ENCODE data around the gene DNAJC22. TPM values are rescaled to one million over a fixed set of nuclear protein-coding genes. Genes with fewer than 3 reads are reported as not detected.
A peak's percentile ranks its signal among the peaks of the same experiment; 100 is the strongest.

Gene DNAJC22
- total RNA-seq, 1 donor from 2014 or later: not detected

- TF ChIP-seq CTCF (IDR thresholded peaks at IDR 0.05): no peak
- H3K4me1 ChIP-seq: peaks cover 0 to 9% of the 10 kb centered on the region in 2 donors
- no peaks in the 10 kb centered on the region for H3K27me3 ChIP-seq
- no peaks in the 10 kb centered on the region for H3K9me3 ChIP-seq
- H3K36me3 ChIP-seq: no peaks in the 10 kb centered on the region
- intact Hi-C loops (cut with DNase I): no loop called here
- peak; percentile 91 to 98 for DNase-seq (ENCODE audit: low spot score in 2 of 2)
- H3K27ac ChIP-seq: no peak within 1 kb of the TSS
- H3K4me3 ChIP-seq: peak within 1 kb of the TSS; percentile 64 to 74
These were observed 23.8 kb upstream of the DNAJC22 start, which contains the start of gene TROAP for GRCh38 chr12:49322708-49323523. Gene TROAP, plus strand, starts transcription at chr12:49323255. Its CDS starts 354 bp downstream, at chr12:49323609.

- Histone ChIP-seq H3K27me3 (no peaks in the 10 kb centered on the region), H3K4me3 (peak overlapping the region; percentile 42 to 64), H3K27ac (no peak overlapping the region), H3K4me1 (peaks cover 0 to 9% of the 10 kb centered on the region in 2 donors), H3K36me3 (no peaks in the 10 kb centered on the region), H3K9me3 (no peaks in the 10 kb centered on the region)
- intact Hi-C loops (cut with DNase I): no loop called here
- no peak for DNase-seq (ENCODE audit: low spot score in 2 of 2)
- no peak for TF ChIP-seq CTCF (IDR thresholded peaks at IDR 0.05)
These were observed 23.1 kb upstream of the DNAJC22 start for GRCh38 chr12:49323524-49324097.

DNA sequence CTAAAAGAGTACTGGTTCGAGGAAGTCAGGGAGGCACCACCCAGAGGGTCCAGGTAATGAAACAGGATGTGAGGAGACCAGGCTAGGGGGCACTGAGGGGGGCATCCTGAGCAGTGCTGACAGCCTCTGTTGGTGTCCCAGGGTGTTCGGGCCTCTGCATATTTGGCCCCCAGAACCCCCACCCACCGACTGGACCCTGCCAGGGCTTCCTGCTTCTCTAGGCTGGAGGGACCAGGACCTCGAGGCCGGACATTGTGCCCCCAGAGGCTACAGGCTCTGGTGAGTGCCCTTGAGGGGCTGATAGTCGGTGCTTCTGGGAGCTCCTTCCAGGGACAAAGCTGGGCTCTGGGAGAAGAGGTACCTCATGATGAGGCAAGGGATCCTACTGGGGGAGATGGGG, 21.1 kb upstream of the DNAJC22 start:
- intact Hi-C loops (cut with DNase I): no loop called here
- Histone ChIP-seq H3K36me3 (no peaks in the 10 kb centered on the region), H3K4me3 (no peak overlapping the region), H3K9me3 (no peaks in the 10 kb centered on the region), H3K27ac (no peak overlapping the region), H3K27me3 (no peaks in the 10 kb centered on the region), H3K4me1 (peaks cover 0 to 9% of the 10 kb centered on the region in 2 donors)
- no peak for DNase-seq (ENCODE audit: low spot score in 2 of 2)
- no peak for TF ChIP-seq CTCF (IDR thresholded peaks at IDR 0.05)

GRCh38 chr12:49327368-49327767, 19.3 kb upstream of the DNAJC22 start:
- Histone ChIP-seq H3K36me3 (no peaks in the 10 kb centered on the region), H3K9me3 (no peaks in the 10 kb centered on the region), H3K27ac (no peak overlapping the region), H3K27me3 (no peaks in the 10 kb centered on the region), H3K4me1 (peaks cover 0 to 6% of the 10 kb centered on the region in 2 donors), H3K4me3 (no peak overlapping the region)
- no peak for TF ChIP-seq CTCF (IDR thresholded peaks at IDR 0.05)
- intact Hi-C loops (cut with DNase I): loop anchor here (1.0 kb wide), 1 partner anchor 23 kb away; no protein-coding TSS in a partner anchor
- DNase-seq (ENCODE audit: low spot score in 2 of 2): no peak

DNA sequence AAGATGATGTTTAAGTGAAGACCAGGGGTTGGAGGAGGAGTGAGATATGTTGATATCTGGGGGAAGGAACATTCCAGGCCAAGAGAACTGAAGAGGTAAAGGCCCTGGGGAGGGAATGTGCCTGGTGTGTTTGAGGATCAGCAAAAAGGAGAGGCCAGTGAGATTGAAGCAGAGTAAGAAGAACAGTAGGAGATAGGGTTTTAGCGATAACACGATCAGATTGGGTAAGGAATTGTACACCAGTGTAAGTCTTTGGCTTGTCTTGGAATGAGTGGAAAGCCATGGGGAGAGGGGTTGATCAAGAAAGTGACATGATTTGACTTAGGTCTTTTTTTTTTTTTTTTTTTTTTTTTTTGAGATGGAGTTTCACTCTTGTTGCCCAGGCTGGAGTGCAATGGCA, 18.8 kb upstream of the DNAJC22 start:
- H3K27me3 ChIP-seq: no peaks in the 10 kb centered on the region
- TF ChIP-seq CTCF (IDR thresholded peaks at IDR 0.05): no peak
- no peak for DNase-seq (ENCODE audit: low spot score in 2 of 2)
- no peak overlapping the region for H3K27ac ChIP-seq
- intact Hi-C loops (cut with DNase I): loop anchor here (1.0 kb wide), 1 partner anchor 22 kb away; no protein-coding TSS in a partner anchor
- no peaks in the 10 kb centered on the region for H3K9me3 ChIP-seq
- H3K36me3 ChIP-seq: no peaks in the 10 kb centered on the region
- peaks cover 0 to 6% of the 10 kb centered on the region in 2 donors for H3K4me1 ChIP-seq
- H3K4me3 ChIP-seq: no peak overlapping the region
